Measurements from ENCODE around the gene KDM2A. TPM values are rescaled to one million over a fixed set of nuclear protein-coding genes. Genes with fewer than 3 reads are reported as not detected.

The KDM2A gene
- total RNA-seq, 1 donor from 2014 or later: 119 TPM

DNA sequence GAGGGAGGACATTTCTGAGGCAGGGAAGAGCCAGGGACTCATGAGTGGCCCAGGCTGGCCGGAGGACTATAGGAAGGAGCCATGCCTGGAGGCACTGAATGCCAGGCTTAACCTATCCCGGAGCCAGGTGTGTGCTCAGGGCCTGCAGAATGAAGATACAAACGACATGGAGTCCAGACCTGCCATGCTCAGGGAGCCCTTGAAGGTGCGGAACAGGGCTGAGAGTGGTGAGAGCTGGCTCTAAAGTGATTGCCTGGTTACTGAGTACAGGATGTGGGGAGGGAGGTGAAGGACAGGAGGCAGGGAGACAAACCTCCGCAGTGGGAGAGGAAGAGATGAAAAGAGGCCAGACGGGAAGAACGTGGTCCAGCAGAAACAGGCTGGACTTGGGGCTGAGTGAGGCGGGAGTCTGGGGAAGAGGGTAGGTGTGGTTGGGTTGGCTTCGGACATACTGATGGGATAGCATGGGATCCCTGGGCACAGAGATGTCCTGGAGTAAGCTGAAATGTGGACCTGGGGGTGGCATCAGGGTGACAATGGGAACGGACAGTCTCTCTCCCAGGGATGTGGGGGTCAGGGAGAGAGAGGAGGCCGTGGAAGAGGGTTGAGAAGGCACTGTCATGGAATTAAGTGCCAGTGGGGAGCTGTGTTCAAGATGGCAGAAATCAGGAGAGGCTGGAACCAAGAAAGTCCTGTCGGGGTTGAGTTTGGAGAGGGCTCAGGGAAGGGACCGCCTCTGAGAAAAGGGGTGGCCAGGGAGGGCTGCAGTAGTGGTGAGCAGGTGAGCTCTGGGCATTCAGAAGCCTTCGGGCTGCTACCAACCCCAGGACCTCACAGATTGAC is 168.5 kb downstream of the KDM2A start:
- Mint-ChIP-seq H3K27me3 (ENCODE audit: insufficient read depth) (peaks cover 2% of the 10 kb centered on the region), H3K4me1 (ENCODE audit: low read depth) (peaks cover 28% of the 10 kb centered on the region), H3K27ac (peak overlapping the region; percentile 97), H3K36me3 (ENCODE audit: low read depth) (peaks cover 26% of the 10 kb centered on the region), H3K9me3 (no peaks in the 10 kb centered on the region), H3K4me3 (peak overlapping the region; percentile 77)
- intact Hi-C loops (cut with micrococcal nuclease): loop anchor here (1.0 to 5.0 kb wide), 7 partner anchors 10 to 220 kb away; partner anchors contain the start of genes CDK2AP2, PITPNM1 and SSH3
- DNase-seq (ENCODE audit: low spot score): no peak

- intact Hi-C loops (cut with micrococcal nuclease): loop anchor here (1.0 to 5.0 kb wide), 7 partner anchors 11 to 219 kb away; partner anchors contain the start of genes CDK2AP2, PITPNM1 and SSH3
- H3K36me3 Mint-ChIP-seq (ENCODE audit: low read depth): peaks cover 31% of the 10 kb centered on the region
- no peaks in the 10 kb centered on the region for H3K9me3 Mint-ChIP-seq
- peaks cover 32% of the 10 kb centered on the region for H3K4me1 Mint-ChIP-seq (ENCODE audit: low read depth)
- no peak for DNase-seq (ENCODE audit: low spot score)
- peaks cover 2% of the 10 kb centered on the region for H3K27me3 Mint-ChIP-seq (ENCODE audit: insufficient read depth)
- peak overlapping the region; percentile 77 for H3K4me3 Mint-ChIP-seq
- peak overlapping the region; percentile 97 for H3K27ac Mint-ChIP-seq
Observed at GRCh38 chr11:67288198-67288451, 169.1 kb downstream of the KDM2A start.

DNA sequence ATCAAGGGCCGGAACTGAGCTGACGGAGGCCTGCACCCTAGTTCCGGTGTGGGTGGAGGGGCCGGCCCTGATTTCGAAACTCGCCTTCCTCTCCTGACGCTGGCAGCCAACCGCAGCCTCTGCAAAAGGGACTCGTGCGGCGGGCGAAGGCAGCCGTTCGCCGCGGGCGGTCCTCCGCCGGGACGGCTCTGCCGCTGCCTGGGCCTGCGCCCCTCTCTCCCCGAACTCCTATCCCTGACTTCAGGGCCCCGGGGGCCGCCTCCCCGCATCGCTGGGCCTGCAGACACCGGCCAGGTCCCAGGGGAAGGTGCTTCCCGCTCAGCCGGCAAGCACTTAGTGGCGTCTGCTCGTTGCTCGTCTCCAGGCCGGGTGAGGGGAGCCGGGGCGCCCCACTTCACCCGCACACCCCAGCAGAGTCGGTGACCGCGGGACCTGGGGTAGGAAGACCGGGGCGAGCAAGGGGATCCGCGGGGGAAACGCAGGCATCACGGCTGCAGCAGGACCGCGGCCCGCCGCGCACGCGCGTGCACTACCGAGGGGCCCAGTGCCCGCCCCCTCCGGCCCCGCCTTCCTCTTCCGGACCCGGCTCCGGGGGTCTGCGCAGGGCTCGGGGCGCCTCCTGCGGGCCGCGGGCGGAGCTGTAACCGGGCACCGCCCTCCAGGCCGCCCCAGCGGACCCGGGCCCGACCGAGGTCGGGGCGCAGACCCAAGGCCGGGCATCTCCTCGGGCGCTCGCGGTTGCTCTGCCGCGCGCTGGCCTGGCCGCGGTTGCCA is 169.6 kb downstream of the KDM2A start:
- Mint-ChIP-seq H3K27me3 (ENCODE audit: insufficient read depth) (peaks cover 2% of the 10 kb centered on the region), H3K4me1 (ENCODE audit: low read depth) (peaks cover 36% of the 10 kb centered on the region), H3K4me3 (peak overlapping the region; percentile 77), H3K36me3 (ENCODE audit: low read depth) (peaks cover 31% of the 10 kb centered on the region), H3K9me3 (no peaks in the 10 kb centered on the region), H3K27ac (peak overlapping the region; percentile 97)
- intact Hi-C loops (cut with micrococcal nuclease): loop anchor here (1.0 to 5.0 kb wide), 7 partner anchors 11 to 219 kb away; partner anchors contain the start of genes CDK2AP2, PITPNM1 and SSH3
- DNase-seq (ENCODE audit: low spot score): peak; percentile 88

GRCh38 chr11:67289226-67289650 is 170.2 kb downstream of the KDM2A start, which contains the start of gene ANKRD13D:
TSS of gene ANKRD13D (plus strand) at chr11:67289303. CDS start at chr11:67289461, 158 bp downstream.
- H3K27ac Mint-ChIP-seq: peak within 1 kb of the TSS; percentile 97
- peaks cover 33% of the 10 kb centered on the region for H3K36me3 Mint-ChIP-seq (ENCODE audit: low read depth)
- no peak for DNase-seq (ENCODE audit: low spot score)
- no peaks in the 10 kb centered on the region for H3K9me3 Mint-ChIP-seq
- peak within 1 kb of the TSS; percentile 90 for H3K4me3 Mint-ChIP-seq
- intact Hi-C loops (cut with micrococcal nuclease): loop anchor here (2.0 to 5.0 kb wide), 3 partner anchors 14 to 218 kb away; partner anchors contain the start of genes CDK2AP2, PITPNM1 and SSH3
- H3K27me3 Mint-ChIP-seq (ENCODE audit: insufficient read depth): peaks cover 2% of the 10 kb centered on the region
- H3K4me1 Mint-ChIP-seq (ENCODE audit: low read depth): peaks cover 42% of the 10 kb centered on the region

- intact Hi-C loops (cut with micrococcal nuclease): loop anchor here (2.0 to 5.0 kb wide), 3 partner anchors 13 to 217 kb away; partner anchors contain the start of genes CDK2AP2, PITPNM1 and SSH3
Observed at GRCh38 chr11:67289651-67290479, 170.8 kb downstream of the KDM2A start.

GRCh38 chr11:67290801-67291200 is 171.7 kb downstream of the KDM2A start:
- H3K4me3 Mint-ChIP-seq: peak overlapping the region; percentile 90
- intact Hi-C loops (cut with micrococcal nuclease): no loop called here
- no peak for DNase-seq (ENCODE audit: low spot score)
- H3K9me3 Mint-ChIP-seq: peaks cover 2% of the 10 kb centered on the region
- peaks cover 42% of the 10 kb centered on the region for H3K4me1 Mint-ChIP-seq (ENCODE audit: low read depth)
- peaks cover 38% of the 10 kb centered on the region for H3K36me3 Mint-ChIP-seq (ENCODE audit: low read depth)
- H3K27ac Mint-ChIP-seq: no peak overlapping the region
- peaks cover 2% of the 10 kb centered on the region for H3K27me3 Mint-ChIP-seq (ENCODE audit: insufficient read depth)

More at GRCh38 chr11:67289651-67290479, 170.8 kb downstream of the KDM2A start:
- Mint-ChIP-seq H3K4me3 (peak overlapping the region; percentile 90), H3K36me3 (ENCODE audit: low read depth) (peaks cover 34% of the 10 kb centered on the region), H3K9me3 (no peaks in the 10 kb centered on the region), H3K27ac (peak overlapping the region; percentile 89), H3K27me3 (ENCODE audit: insufficient read depth) (peaks cover 2% of the 10 kb centered on the region), H3K4me1 (ENCODE audit: low read depth) (peaks cover 42% of the 10 kb centered on the region)
- DNase-seq (ENCODE audit: low spot score): no peak

DNA sequence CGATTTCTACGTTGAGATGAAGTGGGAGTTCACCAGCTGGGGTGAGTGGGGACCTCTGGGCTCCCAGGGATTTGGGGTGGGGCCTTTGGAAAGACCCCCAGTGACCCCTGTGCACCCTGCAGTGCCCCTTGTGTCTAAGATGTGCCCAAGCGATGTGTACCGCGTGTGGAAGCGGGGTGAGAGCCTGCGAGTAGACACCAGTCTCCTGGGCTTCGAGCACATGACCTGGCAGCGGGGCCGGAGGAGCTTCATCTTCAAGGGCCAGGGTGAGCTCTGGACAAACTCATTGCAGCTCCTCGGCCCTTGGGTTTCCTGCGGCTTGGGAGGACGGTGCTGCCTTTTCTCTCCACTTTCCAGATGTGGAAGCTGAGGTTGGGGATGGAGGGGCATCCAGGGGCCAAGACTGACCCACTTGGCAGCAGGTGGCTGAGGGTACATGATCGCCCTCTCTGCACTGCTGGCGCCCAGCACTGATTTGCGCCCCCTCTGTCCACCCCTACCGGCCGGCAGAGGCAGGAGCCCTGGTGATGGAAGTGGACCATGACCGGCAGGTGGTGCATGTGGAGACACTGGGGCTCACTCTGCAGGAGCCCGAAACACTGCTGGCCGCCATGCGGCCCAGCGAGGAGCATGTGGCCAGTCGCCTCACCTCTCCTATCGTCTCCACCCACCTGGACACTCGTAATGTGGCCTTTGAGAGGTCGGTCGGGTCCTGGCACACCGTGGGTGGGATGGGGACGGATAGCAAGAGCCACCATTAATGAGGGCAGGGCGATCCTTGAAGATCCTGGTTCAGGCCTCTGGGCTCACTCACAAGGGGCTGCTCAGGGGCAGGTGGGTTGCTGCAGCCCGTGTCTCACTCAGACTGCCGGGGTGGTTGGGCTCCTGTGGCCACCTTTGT is 172.7 kb downstream of the KDM2A start:
- H3K9me3 Mint-ChIP-seq: peaks cover 11% of the 10 kb centered on the region
- H3K4me1 Mint-ChIP-seq (ENCODE audit: low read depth): peaks cover 43% of the 10 kb centered on the region
- peaks cover 45% of the 10 kb centered on the region for H3K36me3 Mint-ChIP-seq (ENCODE audit: low read depth)
- intact Hi-C loops (cut with micrococcal nuclease): no loop called here
- H3K4me3 Mint-ChIP-seq: peak overlapping the region; percentile 27
- peaks cover 2% of the 10 kb centered on the region for H3K27me3 Mint-ChIP-seq (ENCODE audit: insufficient read depth)
- peak overlapping the region; percentile 50 for H3K27ac Mint-ChIP-seq
- DNase-seq (ENCODE audit: low spot score): no peak

DNA sequence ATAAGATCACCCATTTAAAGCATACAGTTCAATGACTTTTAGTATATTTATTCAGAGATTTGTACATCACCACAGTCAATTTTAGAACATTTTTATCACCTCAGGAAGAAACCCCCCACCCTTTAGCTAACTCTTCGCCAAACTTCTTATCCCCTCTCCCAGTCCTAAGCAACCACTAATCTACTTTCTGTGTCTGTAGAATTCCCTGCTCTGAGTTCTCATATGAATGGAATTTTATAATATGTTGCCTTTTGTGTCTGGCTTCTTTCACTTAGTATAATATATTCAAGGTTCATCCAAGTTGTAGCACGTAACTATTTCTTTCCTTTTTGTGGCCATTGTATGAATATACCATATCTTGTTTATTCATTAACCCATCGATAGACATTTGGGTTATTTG is 173.6 kb downstream of the KDM2A start:
- Mint-ChIP-seq H3K4me3 (peak overlapping the region; percentile 43), H3K27ac (peak overlapping the region; percentile 50), H3K36me3 (ENCODE audit: low read depth) (peaks cover 41% of the 10 kb centered on the region), H3K4me1 (ENCODE audit: low read depth) (peaks cover 38% of the 10 kb centered on the region), H3K27me3 (ENCODE audit: insufficient read depth) (peaks cover 2% of the 10 kb centered on the region), H3K9me3 (peaks cover 15% of the 10 kb centered on the region)
- intact Hi-C loops (cut with micrococcal nuclease): loop anchor here (1.0 kb wide), 1 partner anchor 11 kb away; the partner anchor contains the start of gene SSH3
- no peak for DNase-seq (ENCODE audit: low spot score)

- Mint-ChIP-seq H3K27me3 (ENCODE audit: insufficient read depth) (peaks cover 2% of the 10 kb centered on the region), H3K9me3 (peaks cover 15% of the 10 kb centered on the region), H3K4me3 (peak overlapping the region; percentile 43), H3K4me1 (ENCODE audit: low read depth) (peaks cover 34% of the 10 kb centered on the region), H3K36me3 (ENCODE audit: low read depth) (peaks cover 42% of the 10 kb centered on the region), H3K27ac (peak overlapping the region; percentile 48)
- DNase-seq (ENCODE audit: low spot score): no peak
- intact Hi-C loops (cut with micrococcal nuclease): loop anchor here (1.0 kb wide), 1 partner anchor 10 kb away; the partner anchor contains the start of gene SSH3
Observed at GRCh38 chr11:67293090-67293489, 174.0 kb downstream of the KDM2A start.

GRCh38 chr11:67295846-67296245 is 176.8 kb downstream of the KDM2A start:
- H3K36me3 Mint-ChIP-seq (ENCODE audit: low read depth): peaks cover 52% of the 10 kb centered on the region
- no peaks in the 10 kb centered on the region for H3K27me3 Mint-ChIP-seq (ENCODE audit: insufficient read depth)
- no peak for DNase-seq (ENCODE audit: low spot score)
- intact Hi-C loops (cut with micrococcal nuclease): no loop called here
- H3K9me3 Mint-ChIP-seq: peaks cover 15% of the 10 kb centered on the region
- peaks cover 38% of the 10 kb centered on the region for H3K4me1 Mint-ChIP-seq (ENCODE audit: low read depth)
- H3K27ac Mint-ChIP-seq: no peak overlapping the region
- H3K4me3 Mint-ChIP-seq: no peak overlapping the region

DNA sequence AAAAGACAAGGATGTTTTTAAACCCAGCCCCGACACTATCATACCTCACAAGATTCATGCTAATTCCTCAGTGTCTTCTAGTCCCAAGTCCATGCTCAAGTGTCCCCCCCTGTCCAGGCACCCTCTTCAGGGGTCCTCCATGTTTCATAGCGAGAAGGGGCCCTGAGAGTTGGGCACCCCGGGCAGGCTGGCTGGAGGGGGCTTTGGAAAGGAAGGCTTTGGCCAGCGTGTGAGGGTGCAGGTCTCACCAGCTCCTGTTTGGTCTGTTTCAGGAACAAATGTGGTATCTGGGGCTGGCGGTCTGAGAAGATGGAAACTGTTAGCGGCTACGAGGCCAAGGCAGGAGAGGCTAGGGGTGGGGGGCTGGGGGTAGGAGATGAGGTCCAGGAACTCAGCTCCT is 179.7 kb downstream of the KDM2A start:
- DNase-seq (ENCODE audit: low spot score): no peak
- Mint-ChIP-seq H3K36me3 (ENCODE audit: low read depth) (peaks cover 38% of the 10 kb centered on the region), H3K4me1 (ENCODE audit: low read depth) (peaks cover 22% of the 10 kb centered on the region)

More for the DNA sequence above, 179.7 kb downstream of the KDM2A start:
- Mint-ChIP-seq H3K27ac (peak overlapping the region; percentile 55), H3K9me3 (peaks cover 15% of the 10 kb centered on the region), H3K4me3 (no peak overlapping the region), H3K27me3 (ENCODE audit: insufficient read depth) (no peaks in the 10 kb centered on the region)
- intact Hi-C loops (cut with micrococcal nuclease): no loop called here
